ENCODE measurements around the gene DPP6. TPM values are rescaled to one million over a fixed set of nuclear protein-coding genes. Genes with fewer than 3 reads are reported as not detected.

The DPP6 gene
- total RNA-seq, 2 experiments from 2014 or later, result not detected

DNA sequence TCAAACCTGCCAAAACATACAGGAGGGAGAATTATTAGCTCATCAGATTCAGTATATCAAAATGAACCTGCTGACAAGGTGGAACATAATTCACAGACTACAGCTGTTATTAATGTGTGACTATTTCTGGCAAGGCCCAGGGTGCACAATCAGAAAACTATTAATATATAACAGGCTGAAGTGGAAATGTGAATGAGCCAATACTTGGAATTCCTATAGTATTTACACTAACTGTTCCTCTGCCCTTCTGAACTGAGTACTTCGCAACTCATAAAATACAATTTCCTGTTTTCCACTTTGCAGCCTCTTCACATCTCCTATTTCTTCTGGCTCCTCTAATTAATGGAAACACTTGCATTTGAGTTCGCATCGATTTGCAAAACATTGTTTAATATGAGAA lies 330.8 kb downstream of the DPP6 start:
- Histone ChIP-seq H3K79me2 (ENCODE audit: insufficient read depth, low read depth, low read length) (no peaks in the 10 kb centered on the region), H2AFZ (ENCODE audit: low read length) (no peak overlapping the region), H3K9me3 (ENCODE audit: low read length) (no peaks in the 10 kb centered on the region), H3K9me2 (ENCODE audit: insufficient read depth, low read length) (no peaks in the 10 kb centered on the region), H3K4me3 (ENCODE audit: low read depth, low read length, poor library complexity, severe bottlenecking) (no peak overlapping the region), H3K36me3 (ENCODE audit: insufficient read depth, low read length) (no peaks in the 10 kb centered on the region), H4K20me1 (ENCODE audit: insufficient read depth, low read length) (no peaks in the 10 kb centered on the region), H3K27ac (ENCODE audit: low read depth, low read length, poor library complexity, severe bottlenecking) (no peak overlapping the region), H3K4me2 (ENCODE audit: low read length) (no peak overlapping the region), H3K4me1 (ENCODE audit: insufficient read depth, low read length, poor library complexity, severe bottlenecking) (no peaks in the 10 kb centered on the region)
- POLR2A ChIA-PET, result no interaction called here
- DNase-seq (ENCODE audit: low spot score), result no peak
- intact Hi-C loops (cut with micrococcal nuclease; ENCODE audit: unreplicated experiment), result no loop called here
- BruUV-seq (replicated peaks), result no TSS peak
- TF ChIP-seq CTCF (conservative IDR thresholded peaks at IDR 0.05; ENCODE audit: low read length), result no peak
- no peak for TF ChIP-seq EZH2phosphoT487 (IDR thresholded peaks at IDR 0.05; ENCODE audit: borderline replicate concordance, low read depth, low read length)
- CTCF ChIA-PET (ENCODE audit: unreplicated experiment), result no interaction called here

DNA sequence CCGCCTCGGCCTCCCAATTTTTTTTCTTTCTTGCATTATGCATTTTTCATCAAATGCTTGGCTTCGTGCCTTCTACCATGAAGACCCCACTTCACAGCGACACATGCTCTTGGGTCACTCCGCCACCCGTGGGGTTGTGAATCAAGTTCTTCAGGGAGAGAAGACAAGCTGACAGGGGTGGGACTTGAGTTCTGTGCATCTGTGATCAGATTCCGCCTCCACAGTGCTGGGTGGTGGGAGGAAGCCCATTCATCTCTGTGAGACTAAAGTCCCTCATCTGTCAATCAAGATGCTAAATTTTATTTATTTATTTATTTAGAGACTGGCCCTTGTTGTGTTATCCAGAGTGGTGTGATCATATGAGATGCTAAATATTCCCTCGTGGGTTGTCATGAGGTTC lies 333.0 kb downstream of the DPP6 start:
- CTCF ChIA-PET (ENCODE audit: unreplicated experiment), result no interaction called here
- H2AFZ ChIP-seq (ENCODE audit: low read length), result no peak overlapping the region
- no peak for DNase-seq (ENCODE audit: low spot score)
- H3K27ac ChIP-seq (ENCODE audit: low read depth, low read length, poor library complexity, severe bottlenecking), result no peak overlapping the region
- no peaks in the 10 kb centered on the region for H4K20me1 ChIP-seq (ENCODE audit: insufficient read depth, low read length)
- no peaks in the 10 kb centered on the region for H3K36me3 ChIP-seq (ENCODE audit: insufficient read depth, low read length)
- POLR2A ChIA-PET, result no interaction called here
- no peaks in the 10 kb centered on the region for H3K9me3 ChIP-seq (ENCODE audit: low read length)
- intact Hi-C loops (cut with micrococcal nuclease; ENCODE audit: unreplicated experiment), result no loop called here
- no TSS peak for BruUV-seq (replicated peaks)
- H3K9me2 ChIP-seq (ENCODE audit: insufficient read depth, low read length), result no peaks in the 10 kb centered on the region
- no peak overlapping the region for H3K4me2 ChIP-seq (ENCODE audit: low read length)
- no peaks in the 10 kb centered on the region for H3K4me1 ChIP-seq (ENCODE audit: insufficient read depth, low read length, poor library complexity, severe bottlenecking)
- no peak overlapping the region for H3K4me3 ChIP-seq (ENCODE audit: low read depth, low read length, poor library complexity, severe bottlenecking)
- no peaks in the 10 kb centered on the region for H3K79me2 ChIP-seq (ENCODE audit: insufficient read depth, low read depth, low read length)
- TF ChIP-seq CTCF (conservative IDR thresholded peaks at IDR 0.05; ENCODE audit: low read length) (no peak), EZH2phosphoT487 (IDR thresholded peaks at IDR 0.05; ENCODE audit: borderline replicate concordance, low read depth, low read length) (no peak)

- no peak for TF ChIP-seq EZH2phosphoT487 (IDR thresholded peaks at IDR 0.05; ENCODE audit: borderline replicate concordance, low read depth, low read length)
- TF ChIP-seq CTCF (conservative IDR thresholded peaks at IDR 0.05; ENCODE audit: low read length), result no peak
- CTCF ChIA-PET (ENCODE audit: unreplicated experiment), result no interaction called here
- H3K4me1 ChIP-seq (ENCODE audit: insufficient read depth, low read length, poor library complexity, severe bottlenecking), result no peaks in the 10 kb centered on the region
Measured at GRCh38 chr7:154387252-154387651, 335.1 kb downstream of the DPP6 start.

More at GRCh38 chr7:154387252-154387651, 335.1 kb downstream of the DPP6 start:
- Histone ChIP-seq H3K27ac (ENCODE audit: low read depth, low read length, poor library complexity, severe bottlenecking) (no peak overlapping the region), H4K20me1 (ENCODE audit: insufficient read depth, low read length) (no peaks in the 10 kb centered on the region), H3K36me3 (ENCODE audit: insufficient read depth, low read length) (no peaks in the 10 kb centered on the region), H2AFZ (ENCODE audit: low read length) (no peak overlapping the region), H3K4me2 (ENCODE audit: low read length) (no peak overlapping the region), H3K79me2 (ENCODE audit: insufficient read depth, low read depth, low read length) (no peaks in the 10 kb centered on the region), H3K4me3 (ENCODE audit: low read depth, low read length, poor library complexity, severe bottlenecking) (no peak overlapping the region), H3K9me2 (ENCODE audit: insufficient read depth, low read length) (no peaks in the 10 kb centered on the region), H3K9me3 (ENCODE audit: low read length) (no peaks in the 10 kb centered on the region)
- intact Hi-C loops (cut with micrococcal nuclease; ENCODE audit: unreplicated experiment), result no loop called here
- DNase-seq (ENCODE audit: low spot score), result no peak
- BruUV-seq (replicated peaks), result no TSS peak
- POLR2A ChIA-PET, result no interaction called here
